Stomach (tissue), 4 donors: Measurements from ENCODE around the gene PRKRA.

ENCODE experiments used
- EP300 ChIP-seq: sonication (generic); formaldehyde crosslinking; IDR thresholded peaks from one replicate; pipeline ENCODE4 v1.6.1; 2017; ENCODE audit warnings: antibody characterized with exemption
- POLR2A ChIP-seq, 4 donors: fragments of 450-650 bp; IDR thresholded peaks; one replicate each; pipeline ENCODE4 v1.6.1; 2016; ENCODE audit warnings: antibody characterized with exemption in 4 of 4, control low read depth in 2 of 4, mild to moderate bottlenecking in 1 of 4, moderate library complexity in 1 of 4
- TF ChIP-seq, protein P1 (sequence below), 7 experiments: fragments of 450-650 bp in 4 of 7; fragments of 200-600 bp in 3 of 7; sonication (generic) in 3 of 7; IDR thresholded peaks; one replicate each; pipeline ENCODE4 v1.5.1; 2016 to 2019; ENCODE audit warnings: antibody characterized with exemption in 7 of 7, control low read depth in 2 of 7, mild to moderate bottlenecking in 1 of 7

- TF ChIP-seq EP300 (no peak), POLR2A (IDR thresholded peaks at IDR 0.05) (no peak)
- TF ChIP-seq, protein P1, sequence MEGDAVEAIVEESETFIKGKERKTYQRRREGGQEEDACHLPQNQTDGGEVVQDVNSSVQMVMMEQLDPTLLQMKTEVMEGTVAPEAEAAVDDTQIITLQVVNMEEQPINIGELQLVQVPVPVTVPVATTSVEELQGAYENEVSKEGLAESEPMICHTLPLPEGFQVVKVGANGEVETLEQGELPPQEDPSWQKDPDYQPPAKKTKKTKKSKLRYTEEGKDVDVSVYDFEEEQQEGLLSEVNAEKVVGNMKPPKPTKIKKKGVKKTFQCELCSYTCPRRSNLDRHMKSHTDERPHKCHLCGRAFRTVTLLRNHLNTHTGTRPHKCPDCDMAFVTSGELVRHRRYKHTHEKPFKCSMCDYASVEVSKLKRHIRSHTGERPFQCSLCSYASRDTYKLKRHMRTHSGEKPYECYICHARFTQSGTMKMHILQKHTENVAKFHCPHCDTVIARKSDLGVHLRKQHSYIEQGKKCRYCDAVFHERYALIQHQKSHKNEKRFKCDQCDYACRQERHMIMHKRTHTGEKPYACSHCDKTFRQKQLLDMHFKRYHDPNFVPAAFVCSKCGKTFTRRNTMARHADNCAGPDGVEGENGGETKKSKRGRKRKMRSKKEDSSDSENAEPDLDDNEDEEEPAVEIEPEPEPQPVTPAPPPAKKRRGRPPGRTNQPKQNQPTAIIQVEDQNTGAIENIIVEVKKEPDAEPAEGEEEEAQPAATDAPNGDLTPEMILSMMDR (IDR thresholded peaks at IDR 0.05) = no peak
Measured at GRCh38 chr2:178452870-178453269, 1.9 kb upstream of the PRKRA start.
